Measurements from ENCODE around the gene CCNDBP1.

DNA sequence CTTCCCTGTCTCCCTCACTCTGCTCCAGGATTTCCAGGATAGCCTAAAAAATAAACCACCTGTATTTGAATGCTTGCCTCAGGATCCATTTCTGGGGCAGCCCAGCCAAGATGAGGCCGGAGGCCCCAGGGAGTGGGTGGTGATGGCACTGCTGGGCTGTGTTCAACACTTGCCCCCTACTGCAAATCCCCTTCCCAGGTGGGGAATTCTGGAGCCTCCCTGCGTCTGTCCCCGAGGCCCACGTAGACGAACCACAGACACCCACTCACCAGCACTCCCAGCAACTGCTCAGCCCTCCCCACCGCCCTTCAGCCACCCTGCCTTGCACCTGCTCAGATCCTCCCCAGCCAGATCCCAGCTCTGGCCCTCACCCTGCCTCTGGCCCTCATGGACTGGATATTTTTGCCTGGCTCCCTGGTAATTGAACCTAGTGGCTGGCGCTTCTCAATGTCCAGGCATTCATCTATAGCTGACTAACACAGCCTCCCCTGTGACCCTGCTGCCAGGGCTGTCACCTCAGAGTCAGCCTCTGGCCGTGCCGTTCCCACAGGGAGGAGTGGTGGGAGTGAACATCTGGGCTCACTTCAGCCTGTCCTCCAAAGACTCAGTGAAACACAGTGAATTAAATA lies 52.8 kb downstream of the CCNDBP1 start:
- TF ChIP-seq, protein P1, sequence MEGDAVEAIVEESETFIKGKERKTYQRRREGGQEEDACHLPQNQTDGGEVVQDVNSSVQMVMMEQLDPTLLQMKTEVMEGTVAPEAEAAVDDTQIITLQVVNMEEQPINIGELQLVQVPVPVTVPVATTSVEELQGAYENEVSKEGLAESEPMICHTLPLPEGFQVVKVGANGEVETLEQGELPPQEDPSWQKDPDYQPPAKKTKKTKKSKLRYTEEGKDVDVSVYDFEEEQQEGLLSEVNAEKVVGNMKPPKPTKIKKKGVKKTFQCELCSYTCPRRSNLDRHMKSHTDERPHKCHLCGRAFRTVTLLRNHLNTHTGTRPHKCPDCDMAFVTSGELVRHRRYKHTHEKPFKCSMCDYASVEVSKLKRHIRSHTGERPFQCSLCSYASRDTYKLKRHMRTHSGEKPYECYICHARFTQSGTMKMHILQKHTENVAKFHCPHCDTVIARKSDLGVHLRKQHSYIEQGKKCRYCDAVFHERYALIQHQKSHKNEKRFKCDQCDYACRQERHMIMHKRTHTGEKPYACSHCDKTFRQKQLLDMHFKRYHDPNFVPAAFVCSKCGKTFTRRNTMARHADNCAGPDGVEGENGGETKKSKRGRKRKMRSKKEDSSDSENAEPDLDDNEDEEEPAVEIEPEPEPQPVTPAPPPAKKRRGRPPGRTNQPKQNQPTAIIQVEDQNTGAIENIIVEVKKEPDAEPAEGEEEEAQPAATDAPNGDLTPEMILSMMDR (IDR thresholded peaks at IDR 0.05; ENCODE audit: low read length) = no peak
- TF ChIP-seq EZH2 (optimal IDR thresholded peaks at IDR 0.05; ENCODE audit: low read depth, low read length) = no peak

Measured in MM.1S (cell line).